HG02885 (cell line): Measurements from ENCODE around the gene ANKRD36B.
"Not testable (repeated sequence)": the region's sequence is repeated elsewhere in the genome, so short reads cannot be mapped to it uniquely, and the experiment has no call there.

Experiments
- ATAC-seq: cut with Tn5 transposase; IDR thresholded peaks from one replicate; pipeline ENCODE4 v1.9.1; 2021; ENCODE audit warnings: mild to moderate bottlenecking; ENCODE audit not compliant: unreplicated experiment, poor library complexity

ANKRD36B gene

DNA sequence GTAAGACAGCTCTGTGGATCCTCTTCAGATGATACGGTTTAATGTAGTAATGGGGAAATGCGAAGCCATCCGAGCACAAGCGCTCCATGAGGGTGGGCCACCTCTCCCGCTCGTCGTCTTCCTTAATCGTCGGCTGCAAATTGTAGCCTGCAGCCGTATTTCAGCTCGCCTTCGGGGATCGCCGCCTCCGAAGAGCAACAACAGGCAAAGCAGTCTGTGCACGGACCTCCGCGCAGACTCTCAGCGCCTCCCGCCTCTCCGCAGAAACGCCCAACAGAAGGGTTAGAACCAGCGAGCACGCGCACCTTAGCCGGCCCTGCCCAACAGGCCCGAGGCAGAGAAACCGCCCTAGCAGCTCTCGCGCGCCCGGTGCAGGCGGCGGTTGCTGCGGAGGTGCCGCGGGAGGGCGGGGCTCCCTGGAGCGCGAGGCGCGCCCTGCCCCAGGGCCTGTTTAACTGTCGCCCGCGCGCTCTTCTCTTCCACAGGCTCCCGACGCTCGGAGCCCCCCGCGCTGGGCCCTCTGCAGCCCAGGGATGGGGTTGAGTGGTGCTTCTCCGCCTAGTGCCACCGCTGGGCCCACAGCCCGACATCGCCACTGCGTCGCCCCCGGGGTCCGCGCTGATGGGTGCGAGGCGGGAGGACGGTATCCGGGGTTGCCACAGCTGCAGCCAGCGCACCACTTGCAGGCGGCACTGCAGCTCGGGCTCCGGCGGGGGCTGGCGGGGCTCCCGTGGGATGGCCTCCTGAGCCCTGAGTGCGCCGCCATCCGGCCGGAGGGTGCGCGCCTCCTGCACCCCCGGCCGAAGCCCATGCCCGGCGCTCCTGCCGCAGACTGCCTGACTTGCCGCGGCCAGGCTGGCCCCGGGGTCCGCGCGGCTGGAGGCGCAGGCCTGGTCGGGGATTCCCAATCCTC, at the start of gene ANKRD36B:
ANKRD36B (minus strand) TSS at position 280 of the 913 bp plus-strand sequence; CDS start at position 88, 192 bp downstream.
- ATAC-seq, result peak; percentile 77

DNA sequence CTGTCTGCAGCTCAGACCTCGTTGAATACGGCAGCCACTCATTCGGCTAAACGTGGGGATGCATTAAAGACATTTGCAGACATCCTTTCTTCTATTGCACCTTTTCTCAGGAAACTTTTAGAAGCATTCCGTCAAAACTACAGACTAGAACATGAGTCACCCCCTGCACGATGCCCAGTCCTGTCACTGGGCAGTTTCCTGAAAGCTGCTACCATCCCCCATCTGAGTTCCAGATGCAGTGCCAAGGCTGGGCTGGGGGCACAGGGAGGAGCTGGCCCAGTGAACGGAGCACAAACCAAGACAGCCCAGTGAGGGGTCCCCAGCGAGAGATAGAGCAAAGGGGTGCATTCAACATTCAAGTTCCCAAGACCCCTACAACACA, 36.4 kb upstream of the ANKRD36B start:
- not testable (repeated sequence) for ATAC-seq

DNA sequence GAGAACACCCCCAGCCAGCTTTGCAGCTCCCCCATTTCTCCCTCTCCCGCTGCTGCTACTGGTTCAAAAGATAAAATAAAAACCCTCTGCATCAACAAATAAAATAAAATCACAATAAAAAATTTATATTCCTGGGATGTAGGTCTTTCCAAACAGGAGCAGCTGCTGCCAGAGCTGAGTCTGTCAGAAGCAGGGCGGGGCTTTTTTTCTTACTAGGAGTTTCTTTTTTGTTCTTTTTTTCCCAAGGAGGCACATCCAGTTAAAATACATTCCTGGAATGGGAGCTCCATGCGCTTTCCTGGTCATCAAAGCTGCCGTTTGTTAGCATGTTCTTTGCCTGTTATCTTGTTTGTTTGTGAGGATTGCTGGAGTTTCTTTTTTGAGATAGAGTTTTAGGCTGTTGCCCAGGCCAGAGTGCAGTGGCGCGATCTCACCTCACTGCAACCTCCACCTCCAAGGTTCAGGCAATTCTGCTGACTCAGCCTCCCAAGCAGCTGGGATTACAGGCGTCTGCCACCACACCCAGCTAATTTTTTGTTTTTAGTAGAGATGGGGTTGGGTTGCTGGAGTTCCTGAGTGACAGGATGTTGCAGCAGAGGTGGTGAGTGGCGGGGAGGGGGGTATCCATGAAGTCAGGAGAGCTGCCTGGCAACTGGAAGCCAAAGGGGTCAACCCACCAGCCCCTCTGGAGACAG, 35.8 kb upstream of the ANKRD36B start:
- ATAC-seq, result not testable (repeated sequence)

DNA sequence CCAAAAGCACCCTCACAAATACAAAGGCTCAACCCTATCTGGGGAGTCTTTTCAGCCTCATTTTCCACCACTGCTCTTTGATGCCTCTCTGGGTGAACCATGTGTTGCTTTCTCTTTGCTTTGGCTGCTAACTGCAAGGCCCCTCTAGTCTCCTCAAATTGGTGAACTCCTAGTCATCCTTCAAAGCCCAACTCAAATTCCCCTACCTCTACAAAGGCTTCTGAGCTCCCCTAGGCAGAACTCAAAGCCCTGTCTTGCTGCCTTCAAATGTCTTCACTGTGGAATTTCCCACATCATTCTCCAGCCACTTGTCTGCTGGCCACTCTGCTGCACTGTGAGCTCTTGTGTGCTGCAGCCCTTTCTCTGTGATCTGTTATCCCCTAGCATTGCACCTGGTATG, 33.3 kb upstream of the ANKRD36B start:
- ATAC-seq, result not testable (repeated sequence)

DNA sequence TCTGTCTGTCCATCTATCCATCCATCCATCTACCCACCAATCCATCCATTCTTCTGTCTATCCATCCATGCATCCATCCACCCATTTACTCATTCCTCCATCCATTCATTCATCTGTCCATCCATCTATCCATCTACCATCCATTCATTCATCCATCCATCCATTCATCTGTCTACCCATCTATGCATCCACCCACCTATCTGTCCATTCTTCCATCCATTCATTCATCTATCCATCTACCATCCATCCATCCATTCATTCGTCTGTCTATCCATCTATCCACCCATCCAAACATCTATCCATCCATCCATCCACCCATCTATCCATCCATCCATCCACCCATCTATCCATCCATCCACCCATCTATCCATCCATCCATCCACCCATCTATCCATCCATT, 30.8 kb upstream of the ANKRD36B start:
- not testable (repeated sequence) for ATAC-seq

DNA sequence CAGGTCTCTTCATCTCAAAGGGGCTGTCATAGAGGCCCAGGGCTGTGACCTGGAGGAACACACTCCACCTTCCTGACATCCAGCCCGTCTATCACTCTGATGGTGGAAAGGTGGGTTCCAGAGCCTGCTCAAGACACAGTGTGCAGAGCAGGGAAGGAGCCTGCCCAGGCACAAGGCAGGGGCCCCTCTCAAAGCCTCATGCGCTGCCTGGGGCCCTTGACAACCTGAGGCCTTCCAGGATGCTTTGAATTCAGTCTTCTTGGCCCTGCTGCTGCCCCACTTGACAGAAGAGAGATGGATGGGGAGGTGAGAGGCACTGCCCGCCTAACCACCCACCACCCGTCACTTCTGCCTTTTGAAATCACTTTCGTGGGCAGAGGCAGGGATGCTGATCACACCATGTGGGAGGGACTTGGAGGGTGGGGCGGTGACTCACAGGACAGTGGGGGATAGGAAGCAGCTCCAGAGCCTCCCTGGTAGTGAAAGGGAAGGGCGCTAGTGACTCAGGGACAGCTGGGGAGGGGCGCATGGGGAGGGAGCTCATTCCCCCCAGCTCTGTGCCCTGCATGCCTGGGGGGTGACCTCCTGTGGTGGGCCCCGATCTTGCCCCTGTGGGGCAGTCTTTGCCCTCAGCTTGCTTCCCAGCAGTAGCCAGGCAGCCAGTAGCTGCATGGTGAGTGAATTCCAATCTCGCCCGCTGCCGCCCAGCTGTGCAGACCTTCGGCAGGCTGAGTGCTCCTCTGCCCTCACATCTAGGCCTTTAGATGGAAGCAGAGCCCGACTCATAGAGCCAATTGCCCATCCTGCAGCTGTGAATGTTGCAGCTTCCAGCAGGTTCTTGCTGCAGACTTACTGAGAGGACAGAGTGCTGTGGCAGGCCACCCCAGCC, 29.5 kb upstream of the ANKRD36B start:
- ATAC-seq, result not testable (repeated sequence)

DNA sequence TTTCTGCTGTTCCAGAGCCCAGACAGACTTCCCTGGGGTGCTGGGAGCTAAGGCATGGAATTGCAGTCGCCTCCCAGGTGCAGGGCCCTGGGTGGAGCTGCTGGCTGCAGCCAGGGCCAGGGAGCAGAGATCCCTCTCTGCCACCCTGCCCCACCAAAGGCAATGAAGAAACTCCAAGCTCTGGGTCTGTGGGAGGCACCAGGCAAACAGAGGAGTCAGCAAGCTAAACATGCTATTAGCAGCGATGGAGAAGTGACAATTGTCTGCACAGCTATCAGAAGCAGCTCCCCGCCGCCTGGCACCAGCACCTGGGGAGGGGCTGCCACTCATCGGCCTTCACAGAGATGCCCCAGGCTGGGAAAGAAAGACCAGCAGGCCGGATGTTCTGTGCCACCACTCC, 28.2 kb upstream of the ANKRD36B start:
- ATAC-seq, result no peak

DNA sequence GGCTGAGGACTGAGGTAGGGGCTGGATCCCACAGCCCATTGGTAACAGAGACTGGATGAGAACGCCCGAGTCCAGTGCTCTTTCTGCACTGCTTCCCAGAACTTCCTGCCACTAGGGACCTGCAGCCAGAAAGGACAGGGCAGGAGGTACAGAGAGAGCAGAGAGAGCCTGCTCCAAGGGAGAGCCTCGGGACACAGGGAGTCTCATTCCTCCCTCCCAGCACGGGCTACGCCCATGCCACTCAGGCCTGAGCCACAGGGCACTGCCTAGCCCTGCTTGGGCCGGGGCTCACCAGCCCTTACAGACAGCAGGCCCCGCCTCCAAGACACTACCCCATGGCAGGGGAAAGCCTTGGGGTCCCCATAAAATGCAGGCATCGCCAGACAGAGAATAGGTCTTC, 26.1 kb upstream of the ANKRD36B start:
- not testable (repeated sequence) for ATAC-seq

DNA sequence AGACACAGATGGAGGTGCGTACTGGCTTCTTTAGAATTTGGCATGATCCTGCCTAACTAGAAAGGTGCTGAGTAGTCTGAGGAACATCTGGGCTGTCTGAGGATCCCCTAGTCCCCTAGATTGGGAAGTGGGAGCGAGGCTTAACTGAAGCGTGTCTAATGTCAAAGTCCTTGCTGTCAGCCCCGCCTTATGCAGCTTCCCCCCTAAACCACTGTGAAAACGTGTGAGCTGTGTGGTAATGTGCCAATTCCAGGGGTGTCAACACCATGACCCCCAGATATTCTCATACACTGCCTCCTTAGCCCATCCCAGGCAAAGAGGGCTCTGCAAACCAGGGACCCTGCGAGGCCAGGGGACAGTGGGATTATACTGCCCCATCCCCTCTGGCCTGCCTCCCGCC, 22.2 kb upstream of the ANKRD36B start:
- not testable (repeated sequence) for ATAC-seq

DNA sequence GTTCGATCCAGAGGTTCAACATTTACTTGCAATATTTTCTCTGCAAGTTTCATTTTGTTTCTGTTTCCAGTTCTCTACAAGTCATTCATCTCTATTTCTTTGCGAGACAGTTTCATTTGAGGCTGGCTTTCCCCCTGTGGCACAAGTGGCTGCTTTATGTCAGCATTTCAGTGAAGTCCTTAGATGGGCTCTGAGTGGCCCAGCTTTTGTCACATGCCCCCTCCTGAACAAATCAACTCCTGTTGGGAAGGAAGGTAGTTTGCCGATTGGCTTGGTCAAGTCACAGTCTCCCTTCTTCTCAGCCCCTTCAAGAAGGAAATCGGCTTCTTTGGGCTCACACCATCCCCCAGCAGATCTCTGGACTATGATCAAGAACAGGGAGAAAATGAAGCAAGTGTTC, 19.1 kb upstream of the ANKRD36B start:
- not testable (repeated sequence) for ATAC-seq

DNA sequence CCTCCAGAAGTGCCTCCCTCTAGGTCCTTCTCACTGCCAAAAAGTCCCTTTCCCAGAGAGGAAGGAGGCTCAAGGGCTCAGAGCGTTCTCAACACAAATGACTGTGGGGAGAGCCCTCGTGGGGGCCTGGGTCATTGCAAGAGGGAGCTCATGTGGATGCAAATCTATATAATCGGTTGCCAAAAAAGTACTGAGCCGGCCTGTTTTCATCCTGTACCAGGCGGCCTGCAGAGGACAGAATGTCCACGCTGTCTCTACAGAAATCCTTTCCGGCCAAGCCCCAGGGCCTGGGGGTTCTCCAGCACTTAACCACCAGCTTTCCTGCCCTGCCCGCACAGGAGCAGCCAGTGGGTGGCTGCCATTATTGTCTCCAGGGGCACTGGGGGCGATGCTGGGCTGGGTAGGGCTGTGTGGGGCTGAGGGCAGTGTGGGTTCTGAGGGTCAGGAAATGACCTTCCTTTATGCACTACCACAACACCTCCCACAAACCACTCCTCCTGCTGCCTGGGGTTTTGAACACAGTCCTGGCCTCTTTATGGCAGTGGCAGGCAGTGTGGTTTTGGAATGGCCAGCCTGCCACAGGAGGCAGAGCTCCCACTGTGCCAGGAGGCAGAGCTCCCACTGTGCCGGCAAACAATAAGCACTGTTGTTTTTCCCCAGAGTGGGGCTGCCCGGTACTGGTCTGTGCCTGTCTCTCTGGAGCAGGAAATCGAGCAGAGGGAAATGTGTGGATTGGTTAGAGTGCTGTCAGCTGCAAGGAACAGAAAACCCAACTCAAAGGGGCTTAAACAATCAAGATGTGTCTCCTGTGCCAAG, 16.1 kb upstream of the ANKRD36B start:
- ATAC-seq, result not testable (repeated sequence)

DNA sequence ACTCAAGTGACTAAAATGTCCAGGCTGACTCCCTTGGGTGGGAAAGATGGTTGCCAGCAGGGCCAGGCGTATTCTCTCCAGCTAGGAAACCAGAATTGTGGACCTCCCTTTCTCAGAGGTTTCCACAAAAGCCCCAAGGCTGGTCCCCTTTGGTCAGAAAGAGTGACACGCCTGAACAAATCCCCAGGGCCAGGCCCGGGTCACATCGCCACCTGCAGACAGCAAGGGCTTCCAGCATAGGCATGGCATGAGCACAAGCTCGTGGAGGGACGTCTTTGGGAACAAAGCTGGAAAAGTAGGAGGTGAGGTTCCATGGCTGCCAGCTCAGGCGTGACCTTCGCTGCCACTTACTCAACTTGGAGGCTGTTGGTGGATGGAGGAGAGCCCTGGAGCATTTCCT, 15.4 kb upstream of the ANKRD36B start:
- ATAC-seq, result not testable (repeated sequence)

DNA sequence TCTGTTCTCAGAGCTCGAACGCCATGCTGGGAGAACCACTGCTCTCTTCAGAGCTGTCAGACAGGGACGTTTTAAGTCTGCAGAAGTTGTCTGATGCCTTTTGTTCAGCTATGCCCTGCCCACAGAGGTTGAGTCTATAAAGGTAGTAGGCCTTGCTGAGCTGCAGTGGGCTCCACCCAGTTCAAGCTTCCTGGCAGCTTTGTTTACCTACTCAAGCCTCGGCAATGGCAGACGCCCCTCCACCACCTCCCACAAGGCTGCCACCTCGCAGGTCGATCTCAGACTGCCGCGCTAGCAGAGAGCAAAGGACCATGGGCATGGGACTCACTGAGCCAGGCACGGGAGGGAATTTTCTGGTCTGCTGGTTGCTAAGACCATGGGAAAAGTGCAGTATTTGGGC, 11.9 kb upstream of the ANKRD36B start:
- ATAC-seq, result not testable (repeated sequence)

DNA sequence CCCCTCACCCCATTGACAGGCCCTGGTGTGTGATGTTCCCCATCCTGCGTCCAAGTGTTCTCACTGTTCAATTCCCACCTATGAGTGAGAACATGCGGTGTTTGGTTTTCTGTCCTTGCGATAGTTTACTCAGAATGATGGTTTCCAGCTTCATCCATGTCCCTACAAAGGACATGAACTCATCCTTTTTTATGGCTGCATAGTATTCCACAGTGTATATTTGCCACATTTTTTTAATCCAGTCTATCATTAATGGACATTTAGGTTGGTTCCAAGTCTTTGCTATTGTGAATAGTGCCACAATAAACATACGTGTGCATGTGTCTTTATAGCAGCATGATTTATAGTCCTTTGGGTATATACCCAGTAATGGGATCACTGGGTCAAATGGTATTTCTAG, 6.5 kb upstream of the ANKRD36B start:
- not testable (repeated sequence) for ATAC-seq

DNA sequence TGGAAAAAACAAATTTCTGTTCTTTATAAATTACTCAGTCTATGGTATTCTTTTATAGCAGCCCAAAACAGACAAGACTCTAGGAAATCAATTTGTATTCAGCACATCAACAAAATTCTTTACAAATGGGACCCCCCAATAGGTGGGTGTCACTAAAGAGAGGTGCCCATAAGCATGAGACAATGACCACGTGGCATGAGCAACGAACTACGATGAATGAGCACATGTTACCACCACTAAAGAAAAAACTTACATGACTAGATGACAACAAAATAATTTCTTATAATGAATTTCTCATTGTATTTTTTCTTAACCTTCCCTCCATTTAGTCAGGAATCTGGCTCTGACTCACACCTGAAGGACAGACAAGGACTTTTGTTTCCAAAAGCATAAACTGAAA, 3.8 kb upstream of the ANKRD36B start:
- ATAC-seq, result not testable (repeated sequence)

DNA sequence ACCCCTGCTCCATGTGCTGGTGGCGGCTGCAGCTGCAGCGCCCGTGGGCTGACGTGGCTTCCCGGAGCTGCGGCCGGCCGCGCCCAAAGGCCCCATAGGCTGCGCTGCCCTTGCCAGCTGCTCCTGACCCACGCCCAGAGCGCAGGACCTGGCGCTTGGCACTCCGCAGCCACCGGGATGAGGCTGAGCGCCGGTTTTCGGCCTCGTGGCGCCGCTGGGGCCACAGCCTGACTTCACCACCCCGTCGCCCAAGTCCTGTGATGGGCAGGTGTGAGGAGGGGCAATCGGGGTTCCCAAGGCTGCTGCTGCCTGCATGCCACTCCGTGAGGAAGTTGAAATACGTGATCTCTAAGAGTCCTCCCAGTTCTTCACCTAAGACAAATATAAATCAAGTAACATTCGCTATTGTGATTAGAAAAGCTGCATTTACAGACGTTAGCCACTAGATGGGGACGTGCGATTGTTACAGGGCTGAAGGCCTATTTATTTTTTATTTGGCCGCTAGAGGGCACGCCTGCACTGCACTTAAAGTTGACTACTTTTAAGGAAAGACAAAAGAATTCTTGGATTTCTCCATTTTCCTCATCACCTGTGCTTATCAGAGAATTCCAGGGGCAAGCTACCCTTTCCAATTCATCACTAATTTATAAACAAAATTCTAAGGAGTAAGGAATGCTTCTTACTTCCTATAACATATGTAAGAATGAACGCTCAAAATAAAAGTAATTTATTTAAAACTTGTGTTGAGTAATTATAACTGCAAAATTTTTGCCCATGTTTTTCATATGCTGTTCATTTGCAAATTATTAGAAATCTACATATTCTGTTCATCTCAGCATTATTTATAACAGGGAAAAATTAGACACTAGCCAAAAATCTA, 1.1 kb upstream of the ANKRD36B start:
- ATAC-seq, result peak; percentile 54

DNA sequence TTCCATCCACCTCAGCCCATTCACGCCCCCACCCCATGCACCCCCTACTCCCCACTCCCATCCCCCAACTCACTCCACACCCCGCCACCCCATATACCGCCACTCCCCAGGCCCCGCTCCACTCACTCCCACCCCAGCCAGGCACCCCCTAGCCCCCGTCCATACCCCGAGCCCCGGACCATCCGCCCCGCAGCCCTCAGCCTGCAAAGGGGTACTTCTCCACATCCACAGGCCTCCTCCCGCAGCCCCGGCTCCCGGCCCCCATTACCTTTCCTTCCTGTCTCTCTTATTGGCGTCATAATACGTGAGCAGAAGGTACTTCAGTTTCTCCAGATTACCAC, 450 bp downstream of the ANKRD36B start:
- ATAC-seq, result not testable (repeated sequence)

DNA sequence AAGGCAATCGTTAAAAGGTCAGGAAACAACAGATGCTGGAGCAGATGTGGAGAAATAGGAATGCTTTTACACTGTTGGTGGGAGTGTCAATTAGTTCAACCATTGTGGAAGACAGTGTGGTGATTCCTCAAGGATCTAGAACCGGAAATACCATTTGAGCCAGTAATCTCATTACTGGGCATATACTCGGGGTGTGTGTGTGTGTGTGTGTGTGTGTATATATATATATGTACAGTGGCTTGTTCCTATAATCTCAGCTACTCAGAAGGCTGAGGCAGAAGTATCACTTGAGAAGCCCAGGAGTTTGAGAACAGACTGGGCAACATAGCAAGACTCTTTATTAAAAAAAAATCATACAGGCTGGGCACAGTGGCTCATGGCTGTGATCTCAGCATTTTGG, 24.0 kb downstream of the ANKRD36B start:
- not testable (repeated sequence) for ATAC-seq

DNA sequence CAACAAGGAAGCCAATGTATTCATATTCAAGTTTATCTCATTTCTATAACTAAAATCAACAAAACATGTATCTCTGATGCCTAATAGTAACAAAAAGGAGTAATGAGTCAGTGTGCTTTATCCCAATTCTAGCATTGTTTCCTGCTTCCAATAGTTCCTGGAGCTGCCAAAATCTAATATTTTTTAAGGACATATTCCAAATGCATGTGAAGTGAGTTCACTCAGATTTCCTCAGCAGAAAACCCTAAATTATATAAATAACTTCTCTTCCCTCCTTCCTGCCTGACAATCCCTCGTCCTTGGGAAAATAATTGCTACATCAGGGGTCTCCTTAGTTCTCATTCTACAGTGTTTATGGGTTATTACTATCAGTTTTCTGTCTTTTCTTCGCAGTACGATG, 37.3 kb downstream of the ANKRD36B start:
- not testable (repeated sequence) for ATAC-seq
